B cell (primary cell): ENCODE measurements around the gene CATSPERZ. TPM values are rescaled to one million over a fixed set of nuclear protein-coding genes. Genes with fewer than 3 reads are reported as not detected.

ENCODE experiments used
- ATAC-seq: fragments of 200-7000 bp; cut with Tn5 transposase; one replicate; pipeline ENCODE4 v1.10.0; 2021; ENCODE audit warnings: low read depth, mild to moderate bottlenecking, moderate number of reproducible peaks, moderate library complexity
- CTCF ChIA-PET: fragments of 350-600 bp; sonication (Branson Sonifier 250); formaldehyde crosslinking; loops from one replicate; lab custom pipeline; 2021; ENCODE audit warnings: antibody characterized with exemption, inconsistent platforms; lab: Charles Lee
- POLR2A ChIA-PET: fragments of 350-600 bp; sonication (Branson Sonifier 250); formaldehyde crosslinking; loops from one replicate; lab custom pipeline; 2021; ENCODE audit warnings: antibody characterized with exemption; lab: Charles Lee
- DNase-seq: peaks from one replicate; pipeline ENCODE4 v3.0.0; 2013
- H2AFZ ChIP-seq: 2 replicates; pipeline ENCODE4 v1.6.1; 2012; ENCODE audit warnings: mild to moderate bottlenecking, low read depth, low read length; ENCODE audit not compliant: insufficient read depth, poor library complexity, severe bottlenecking
- H3K27ac ChIP-seq, 2 donors: 1 replicate in 1 of 2; 2 replicates in 1 of 2; pipeline ENCODE4 v1.5.1; 2012 to 2013; ENCODE audit warnings: low read length in 2 of 2, mild to moderate bottlenecking in 2 of 2, moderate library complexity in 1 of 2
- H3K27me3 ChIP-seq, 4 experiments: fragments of 200-600 bp in 1 of 4; sonication (generic) in 1 of 4; replicated peaks in 1 of 4; 1 replicate in 2 of 4; 2 replicates in 2 of 4; pipeline versions ENCODE4 v1.6.1 to v1.7.0; 2013 to 2016; ENCODE audit warnings: low read length in 3 of 4, mild to moderate bottlenecking in 2 of 4, mixed read lengths in 1 of 4, moderate library complexity in 1 of 4; ENCODE audit not compliant: insufficient read depth in 4 of 4, control insufficient read depth in 3 of 4; ENCODE audit errors: control extremely low read depth in 1 of 4
- H3K36me3 ChIP-seq, 2 experiments: replicated peaks in 1 of 2; 1 replicate in 1 of 2; 2 replicates in 1 of 2; pipeline versions ENCODE4 v1.6.1 to v1.7.1; 2013; ENCODE audit warnings: low read length in 1 of 2; ENCODE audit not compliant: insufficient read depth in 2 of 2, control insufficient read depth in 1 of 2; ENCODE audit errors: control extremely low read depth in 1 of 2, extremely low read depth in 1 of 2
- H3K4me1 ChIP-seq, 2 donors: fragments of 200-600 bp in 1 of 2; sonication (generic) in 1 of 2; 1 replicate in 1 of 2; 2 replicates in 1 of 2; pipeline versions ENCODE4 v1.5.1 to v1.6.1; 2013 to 2017; ENCODE audit warnings: low read length in 2 of 2; ENCODE audit not compliant: control insufficient read depth in 2 of 2, insufficient read depth in 2 of 2
- H3K4me2 ChIP-seq: replicated peaks from 2 replicates; pipeline ENCODE3; 2012; ENCODE audit warnings: mild to moderate bottlenecking, low read depth, low read length; ENCODE audit not compliant: poor library complexity, severe bottlenecking
- H3K4me3 ChIP-seq, 5 experiments: fragments of 200-600 bp in 1 of 5; sonication (generic) in 1 of 5; 1 replicate in 3 of 5; 2 replicates in 2 of 5; pipeline versions ENCODE4 v1.5.1 to v1.7.0; 2011 to 2016; ENCODE audit warnings: low read length in 4 of 5, mild to moderate bottlenecking in 4 of 5, low read depth in 2 of 5, control low read depth in 1 of 5, moderate library complexity in 1 of 5; ENCODE audit not compliant: insufficient read depth in 1 of 5; ENCODE audit errors: control extremely low read depth in 1 of 5, extremely low read depth in 1 of 5
- H3K79me2 ChIP-seq: fragments of 200-600 bp; sonication (generic); one replicate; pipeline ENCODE4 v1.6.0; 2016; ENCODE audit warnings: low read length; ENCODE audit not compliant: control insufficient read depth, insufficient read depth
- H3K9ac ChIP-seq: fragments of 200-600 bp; sonication (generic); 2 replicates; pipeline ENCODE4 v1.6.1; 2017; ENCODE audit warnings: mild to moderate bottlenecking, low read length, moderate library complexity
- H3K9me3 ChIP-seq, 3 donors: one replicate each; pipeline versions ENCODE4 v1.6.1 to v1.7.1; 2013; ENCODE audit warnings: low read length in 2 of 3; ENCODE audit not compliant: control insufficient read depth in 2 of 3, insufficient read depth in 1 of 3; ENCODE audit errors: control extremely low read depth in 1 of 3
- H4K20me1 ChIP-seq: 2 replicates; pipeline ENCODE4 v1.6.0; 2012; ENCODE audit warnings: mild to moderate bottlenecking, low read length; ENCODE audit not compliant: insufficient read depth, control insufficient read depth, poor library complexity, severe bottlenecking
- H3K27ac Mint-ChIP-seq: one replicate; pipeline ENCODE4 v1.8.0; 2021; ENCODE audit warnings: mixed read lengths
- H3K27me3 Mint-ChIP-seq: one replicate; pipeline ENCODE4 v1.8.0; 2021; ENCODE audit warnings: mixed read lengths
- H3K4me1 Mint-ChIP-seq: one replicate; pipeline ENCODE4 v1.8.0; 2021; ENCODE audit warnings: mixed read lengths
- H3K4me3 Mint-ChIP-seq: one replicate; pipeline ENCODE4 v1.8.0; 2021; ENCODE audit warnings: mixed read lengths
- H3K9me3 Mint-ChIP-seq: one replicate; pipeline ENCODE4 v1.8.0; 2022; ENCODE audit warnings: mixed read lengths; ENCODE audit not compliant: insufficient read depth
- CTCF ChIP-seq: fragments of 200-600 bp; IDR thresholded peaks from one replicate; pipeline ENCODE4 v1.8.0; 2022; ENCODE audit warnings: antibody characterized with exemption, mild to moderate bottlenecking
- EZH2 ChIP-seq: IDR thresholded peaks from 2 replicates; pipeline ENCODE4 v1.6.1; 2012; ENCODE audit warnings: borderline replicate concordance, low read depth, mild to moderate bottlenecking, moderate library complexity, low read length; ENCODE audit not compliant: insufficient read depth, poor library complexity, severe bottlenecking
- WGBS: methylation state at CpG from one replicate; pipeline ENCODE4 v1.1.5; 2013; ENCODE audit warnings: missing lambda C conversion rate; ENCODE audit not compliant: insufficient coverage; 5-methylcytosine and 5-hydroxymethylcytosine counted together
- intact Hi-C: fragments of 100-400 bp; cut with micrococcal nuclease; formaldehyde crosslinking; loops from one replicate; pipeline ENCODE4 v1.10.0; 2022
- polyA plus RNA-seq: library from polyadenylated mRNA; depleted of rRNA; stranded (reverse); fragments of >200 nt; gene quantifications from 2 replicates; pipeline ENCODE4 v1.2.3, GENCODE V29; 2012
- total RNA-seq, 2 donors: library from RNA; stranded (reverse); fragments of 120-200 nt in 1 of 2; gene quantifications; 1 replicate in 1 of 2; 2 replicates in 1 of 2; pipeline versions ENCODE4 v1.2.3 to v1.2.4, GENCODE V29; 2013 to 2022

CATSPERZ gene
- total and polyA plus RNA-seq, 2 donors (not counting 1 experiment from before 2014, with no cell fraction given): 0.39 TPM; not detected in 1

GRCh38 chr11:64334764-64335735 is 34.9 kb downstream of the CATSPERZ start:
- 39% methylated on average over 3 of the region's 13 CpGs for WGBS
- Histone ChIP-seq H4K20me1 (no peaks in the 10 kb centered on the region), H3K27ac (peak overlapping the region; percentile 26 to 37), H3K9ac (no peak overlapping the region), H3K27me3 (no peaks in the 10 kb centered on the region), H3K79me2 (peaks cover 31% of the 10 kb centered on the region), H2AFZ (no peak overlapping the region), H3K4me1 (peaks cover 30 to 49% of the 10 kb centered on the region in 2 donors), H3K9me3 (no peaks in the 10 kb centered on the region), H3K36me3 (peaks cover 0 to 12% of the 10 kb centered on the region in 2 experiments), H3K4me2 (peak overlapping the region; percentile 39), H3K4me3 (no peak overlapping the region)
- no peak for TF ChIP-seq EZH2
- no peak for TF ChIP-seq CTCF
- H3K27ac Mint-ChIP-seq: peak overlapping the region; percentile 90
- peak; percentile 72 for ATAC-seq
- CTCF ChIA-PET: interaction anchor here (1.1 to 5.2 kb wide), 6 partner anchors 17 to 130 kb away, joined by 3 to 40 read pairs (median 14); partner anchors contain the start of genes CATSPERZ, ESRRA, PRDX5 and TRMT112
- POLR2A ChIA-PET: interaction anchor here (0.6 to 3.0 kb wide), 4 partner anchors 12 to 64 kb away, joined by 6 to 24 read pairs (median 8); partner anchors contain the start of genes PRDX5 and TRMT112
- H3K4me1 Mint-ChIP-seq: peaks cover 55% of the 10 kb centered on the region
- peak; percentile 74 for DNase-seq
- H3K4me3 Mint-ChIP-seq: peak overlapping the region; percentile 72
- H3K27me3 Mint-ChIP-seq: no peaks in the 10 kb centered on the region
- H3K9me3 Mint-ChIP-seq: no peaks in the 10 kb centered on the region
- intact Hi-C loops: loop anchor here (1.0 kb wide), 2 partner anchors 17 to 20 kb away; partner anchors contain the start of gene PRDX5
